ENCODE results near the gene PTOV1.

Gene PTOV1

GRCh38 chr19:49840321-49840720 lies 10.6 kb upstream of the PTOV1 start:
- H3K4me2 ChIP-seq (ENCODE audit: low read length), result no peak overlapping the region
- no peaks in the 10 kb centered on the region for H3K9me3 ChIP-seq (ENCODE audit: insufficient read depth, low read depth, low read length)
- no peak overlapping the region for H3K27ac ChIP-seq (ENCODE audit: low read depth, low read length)
- H2BK120ac ChIP-seq (ENCODE audit: insufficient read depth, low read length, poor library complexity), result no peak overlapping the region
- H4K91ac ChIP-seq (ENCODE audit: low read depth, low read length), result no peak overlapping the region
- no peak overlapping the region for H4K12ac ChIP-seq (ENCODE audit: low read depth, low read length)
- H2AK5ac ChIP-seq (ENCODE audit: low read length), result no peak overlapping the region
- H4K8ac ChIP-seq (ENCODE audit: low read depth, low read length), result no peak overlapping the region
- no peak for DNase-seq
- peaks cover 0 to 3% of the 10 kb centered on the region in 2 experiments for H3K4me1 ChIP-seq (ENCODE audit: control insufficient read depth in 1 of 2, insufficient read depth in 2 of 2, low read length in 2 of 2)
- peaks cover 53 to 54% of the 10 kb centered on the region in 2 experiments for H3K36me3 ChIP-seq (ENCODE audit: control insufficient read depth in 1 of 2, insufficient read depth in 2 of 2, low read length in 2 of 2)
- no peaks in the 10 kb centered on the region for H3K79me2 ChIP-seq (ENCODE audit: control insufficient read depth, insufficient read depth, low read length, poor library complexity)
- H3K4me3 ChIP-seq (ENCODE audit: low read depth, low read length), result no peak overlapping the region
- no CpG with 5 or more reads among the region's 11 CpGs for WGBS (ENCODE audit: extremely low coverage, insufficient coverage, insufficient read length)
- no peak overlapping the region for H3K9ac ChIP-seq (ENCODE audit: low read length)
- no peaks in the 10 kb centered on the region for H3K27me3 ChIP-seq (ENCODE audit: insufficient read depth, low read length)
- no peak overlapping the region for H3K14ac ChIP-seq (ENCODE audit: low read length)
- H2BK5ac ChIP-seq (ENCODE audit: low read depth, low read length, poor library complexity), result no peak overlapping the region
- no peak overlapping the region for H2BK12ac ChIP-seq (ENCODE audit: low read length)
- no peak overlapping the region for H3K18ac ChIP-seq (ENCODE audit: low read length)
- no peak overlapping the region for H3K23ac ChIP-seq (ENCODE audit: low read length)
- H2AFZ ChIP-seq (ENCODE audit: insufficient read depth, low read length, poor library complexity), result no peak overlapping the region
- no peaks in the 10 kb centered on the region for H3K79me1 ChIP-seq (ENCODE audit: low read length)
- H3K4ac ChIP-seq (ENCODE audit: low read depth, low read length), result no peak overlapping the region

GRCh38 chr19:49840736-49841249 lies 10.2 kb upstream of the PTOV1 start:
- Histone ChIP-seq H3K4me1 (ENCODE audit: control insufficient read depth in 1 of 2, insufficient read depth in 2 of 2, low read length in 2 of 2) (peaks cover 0 to 3% of the 10 kb centered on the region in 2 experiments), H4K12ac (ENCODE audit: low read depth, low read length) (no peak overlapping the region), H3K4me3 (ENCODE audit: low read depth, low read length) (no peak overlapping the region), H2AFZ (ENCODE audit: insufficient read depth, low read length, poor library complexity) (no peak overlapping the region), H3K14ac (ENCODE audit: low read length) (no peak overlapping the region), H3K79me2 (ENCODE audit: control insufficient read depth, insufficient read depth, low read length, poor library complexity) (no peaks in the 10 kb centered on the region), H2BK120ac (ENCODE audit: insufficient read depth, low read length, poor library complexity) (no peak overlapping the region), H2BK12ac (ENCODE audit: low read length) (no peak overlapping the region), H3K4me2 (ENCODE audit: low read length) (no peak overlapping the region), H3K79me1 (ENCODE audit: low read length) (no peaks in the 10 kb centered on the region), H4K8ac (ENCODE audit: low read depth, low read length) (no peak overlapping the region), H3K9me3 (ENCODE audit: insufficient read depth, low read depth, low read length) (no peaks in the 10 kb centered on the region), H2AK5ac (ENCODE audit: low read length) (no peak overlapping the region), H3K27me3 (ENCODE audit: insufficient read depth, low read length) (no peaks in the 10 kb centered on the region), H3K23ac (ENCODE audit: low read length) (no peak overlapping the region), H2BK5ac (ENCODE audit: low read depth, low read length, poor library complexity) (no peak overlapping the region), H4K91ac (ENCODE audit: low read depth, low read length) (no peak overlapping the region), H3K18ac (ENCODE audit: low read length) (no peak overlapping the region), H3K4ac (ENCODE audit: low read depth, low read length) (no peak overlapping the region), H3K27ac (ENCODE audit: low read depth, low read length) (no peak overlapping the region), H3K9ac (ENCODE audit: low read length) (no peak overlapping the region), H3K36me3 (ENCODE audit: control insufficient read depth in 1 of 2, insufficient read depth in 2 of 2, low read length in 2 of 2) (peaks cover 48 to 50% of the 10 kb centered on the region in 2 experiments)
- WGBS (ENCODE audit: extremely low coverage, insufficient coverage, insufficient read length), result no CpG with 5 or more reads among the region's 17 CpGs
- no peak for DNase-seq

- H2BK5ac ChIP-seq (ENCODE audit: low read depth, low read length, poor library complexity), result no peak overlapping the region
- H4K12ac ChIP-seq (ENCODE audit: low read depth, low read length), result no peak overlapping the region
- no peak overlapping the region for H3K23ac ChIP-seq (ENCODE audit: low read length)
- no peak overlapping the region for H3K14ac ChIP-seq (ENCODE audit: low read length)
- no peaks in the 10 kb centered on the region for H3K79me1 ChIP-seq (ENCODE audit: low read length)
- no peaks in the 10 kb centered on the region for H3K9me3 ChIP-seq (ENCODE audit: insufficient read depth, low read depth, low read length)
- no peak for DNase-seq
- no peak overlapping the region for H3K27ac ChIP-seq (ENCODE audit: low read depth, low read length)
- H2AFZ ChIP-seq (ENCODE audit: insufficient read depth, low read length, poor library complexity), result no peak overlapping the region
- no peaks in the 10 kb centered on the region for H3K79me2 ChIP-seq (ENCODE audit: control insufficient read depth, insufficient read depth, low read length, poor library complexity)
- H3K36me3 ChIP-seq (ENCODE audit: control insufficient read depth in 1 of 2, insufficient read depth in 2 of 2, low read length in 2 of 2), result peaks cover 25 to 26% of the 10 kb centered on the region in 2 experiments
- no peak overlapping the region for H4K91ac ChIP-seq (ENCODE audit: low read depth, low read length)
- H3K18ac ChIP-seq (ENCODE audit: low read length), result no peak overlapping the region
- no CpG with 5 or more reads among the region's 3 CpGs for WGBS (ENCODE audit: extremely low coverage, insufficient coverage, insufficient read length)
- no peak overlapping the region for H3K4me2 ChIP-seq (ENCODE audit: low read length)
- no peak overlapping the region for H2BK12ac ChIP-seq (ENCODE audit: low read length)
- no peak overlapping the region for H3K9ac ChIP-seq (ENCODE audit: low read length)
- H3K4ac ChIP-seq (ENCODE audit: low read depth, low read length), result no peak overlapping the region
- H3K4me1 ChIP-seq (ENCODE audit: control insufficient read depth in 1 of 2, insufficient read depth in 2 of 2, low read length in 2 of 2), result peaks cover 0 to 2% of the 10 kb centered on the region in 2 experiments
- H3K27me3 ChIP-seq (ENCODE audit: insufficient read depth, low read length), result no peaks in the 10 kb centered on the region
- no peak overlapping the region for H2BK120ac ChIP-seq (ENCODE audit: insufficient read depth, low read length, poor library complexity)
- H4K8ac ChIP-seq (ENCODE audit: low read depth, low read length), result no peak overlapping the region
- H2AK5ac ChIP-seq (ENCODE audit: low read length), result no peak overlapping the region
- no peak overlapping the region for H3K4me3 ChIP-seq (ENCODE audit: low read depth, low read length)
Measured at GRCh38 chr19:49843265-49843664, 7.7 kb upstream of the PTOV1 start.

- no CpG with 5 or more reads among the region's 18 CpGs for WGBS (ENCODE audit: extremely low coverage, insufficient coverage, insufficient read length)
Measured at GRCh38 chr19:49844138-49845095, 6.5 kb upstream of the PTOV1 start.

More at GRCh38 chr19:49844138-49845095, 6.5 kb upstream of the PTOV1 start:
- peak; percentile 43 to 48 for DNase-seq
- H2BK120ac ChIP-seq (ENCODE audit: insufficient read depth, low read length, poor library complexity), result no peak overlapping the region
- no peak overlapping the region for H2AK5ac ChIP-seq (ENCODE audit: low read length)
- no peak overlapping the region for H3K4me2 ChIP-seq (ENCODE audit: low read length)
- H3K27ac ChIP-seq (ENCODE audit: low read depth, low read length), result no peak overlapping the region
- H2BK5ac ChIP-seq (ENCODE audit: low read depth, low read length, poor library complexity), result no peak overlapping the region
- H3K36me3 ChIP-seq (ENCODE audit: control insufficient read depth in 1 of 2, insufficient read depth in 2 of 2, low read length in 2 of 2), result peaks cover 16 to 18% of the 10 kb centered on the region in 2 experiments
- no peaks in the 10 kb centered on the region for H3K79me2 ChIP-seq (ENCODE audit: control insufficient read depth, insufficient read depth, low read length, poor library complexity)
- H3K27me3 ChIP-seq (ENCODE audit: insufficient read depth, low read length), result no peaks in the 10 kb centered on the region
- no peak overlapping the region for H3K14ac ChIP-seq (ENCODE audit: low read length)
- no peak overlapping the region for H3K9ac ChIP-seq (ENCODE audit: low read length)
- peaks cover 0 to 4% of the 10 kb centered on the region in 2 experiments for H3K4me1 ChIP-seq (ENCODE audit: control insufficient read depth in 1 of 2, insufficient read depth in 2 of 2, low read length in 2 of 2)
- H4K91ac ChIP-seq (ENCODE audit: low read depth, low read length), result no peak overlapping the region
- H4K12ac ChIP-seq (ENCODE audit: low read depth, low read length), result no peak overlapping the region
- no peak overlapping the region for H3K4ac ChIP-seq (ENCODE audit: low read depth, low read length)
- no peak overlapping the region for H3K4me3 ChIP-seq (ENCODE audit: low read depth, low read length)
- H4K8ac ChIP-seq (ENCODE audit: low read depth, low read length), result no peak overlapping the region
- no peak overlapping the region for H3K18ac ChIP-seq (ENCODE audit: low read length)
- H2AFZ ChIP-seq (ENCODE audit: insufficient read depth, low read length, poor library complexity), result no peak overlapping the region
- no peaks in the 10 kb centered on the region for H3K79me1 ChIP-seq (ENCODE audit: low read length)
- H2BK12ac ChIP-seq (ENCODE audit: low read length), result no peak overlapping the region
- no peak overlapping the region for H3K23ac ChIP-seq (ENCODE audit: low read length)
- H3K9me3 ChIP-seq (ENCODE audit: insufficient read depth, low read depth, low read length), result no peaks in the 10 kb centered on the region
